SK-N-SH (cell line): ENCODE measurements around the gene CREBZF. TPM values are rescaled to one million over a fixed set of nuclear protein-coding genes. Genes with fewer than 3 reads are reported as not detected.

Experiments used
- CTCF ChIA-PET: fragments of 300-600, 350-600 bp; formaldehyde crosslinking; extraction: SDS; loops from one replicate; lab custom pipeline; 2021; lab: Yijun Ruan, JAX
- POLR2A ChIA-PET: fragments of 350-600 bp; sonication (Branson Sonifier 250); formaldehyde crosslinking; extraction: SDS; loops from one replicate; lab custom pipeline; 2020; ENCODE audit warnings: antibody characterized with exemption, inconsistent platforms; lab: Yijun Ruan, JAX
- DNase-seq: peaks from one replicate; pipeline ENCODE4 v3.0.0; 2012
- H2AFZ ChIP-seq: fragments of 200-600 bp; sonication (generic); 2 replicates; pipeline ENCODE4 v1.8.1; 2016; ENCODE audit warnings: antibody characterized with exemption, mild to moderate bottlenecking, low read depth
- H3F3A ChIP-seq: fragments of 200-600 bp; sonication (generic); replicated peaks from 2 replicates; pipeline ENCODE3; 2016; ENCODE audit warnings: antibody characterized with exemption, mild to moderate bottlenecking; ENCODE audit not compliant: insufficient read depth
- H3K27ac ChIP-seq, 2 experiments: fragments of 200-500 bp in 1 of 2; fragments of 200-600 bp in 1 of 2; sonication (Bioruptor generic) in 1 of 2; sonication (generic), shearing (Covaris generic) in 1 of 2; 2 replicates each; pipeline versions ENCODE4 v1.5.1 to v1.6.1; 2014 to 2016; ENCODE audit warnings: low read depth in 2 of 2, inconsistent platforms in 1 of 2, low read length in 1 of 2, mild to moderate bottlenecking in 1 of 2, mixed read lengths in 1 of 2
- H3K27me3 ChIP-seq: fragments of 200-600 bp; sonication (generic), shearing (Covaris generic); 2 replicates; pipeline ENCODE4 v1.6.1; 2016; ENCODE audit warnings: mixed run types; ENCODE audit not compliant: insufficient read depth
- H3K36me3 ChIP-seq, 2 experiments: fragments of 200-500 bp in 1 of 2; fragments of 200-600 bp in 1 of 2; sonication (Bioruptor generic) in 1 of 2; sonication (generic) in 1 of 2; replicated peaks in 1 of 2; 2 replicates each; pipeline versions ENCODE3 to v1.5.1; 2014 to 2016; ENCODE audit warnings: low read length in 1 of 2, mild to moderate bottlenecking in 1 of 2; ENCODE audit not compliant: insufficient read depth in 2 of 2, control insufficient read depth in 1 of 2
- H3K4me1 ChIP-seq, 2 experiments: fragments of 200-500 bp in 1 of 2; fragments of 200-600 bp in 1 of 2; sonication (Bioruptor generic) in 1 of 2; sonication (generic), shearing (Covaris generic) in 1 of 2; 2 replicates each; pipeline versions ENCODE4 v1.5.1 to v1.6.1; 2014 to 2016; ENCODE audit warnings: low read depth in 1 of 2, low read length in 1 of 2, mixed run types in 1 of 2; ENCODE audit not compliant: insufficient read depth in 2 of 2, control insufficient read depth in 1 of 2
- H3K4me2 ChIP-seq: fragments of 200-600 bp; sonication (generic), shearing (Covaris generic); 2 replicates; pipeline ENCODE4 v1.6.1; 2017; ENCODE audit warnings: mixed run types
- H3K4me3 ChIP-seq, 2 experiments: fragments of 200-500 bp in 1 of 2; fragments of 200-600 bp in 1 of 2; sonication (Bioruptor generic) in 1 of 2; sonication (generic), shearing (Covaris generic) in 1 of 2; 2 replicates each; pipeline versions ENCODE4 v1.5.1 to v1.8.1; 2014 to 2016; ENCODE audit warnings: low read depth in 2 of 2, inconsistent platforms in 1 of 2, low read length in 1 of 2, mild to moderate bottlenecking in 1 of 2, mixed read lengths in 1 of 2, moderate library complexity in 1 of 2
- H3K79me2 ChIP-seq: fragments of 200-600 bp; sonication (generic); 2 replicates; pipeline ENCODE4 v1.8.1; 2017; ENCODE audit warnings: mild to moderate bottlenecking; ENCODE audit not compliant: insufficient read depth
- H3K9ac ChIP-seq: fragments of 200-600 bp; sonication (generic); 2 replicates; pipeline ENCODE4 v1.6.1; 2017; ENCODE audit warnings: mixed run types
- H3K9me2 ChIP-seq: fragments of 200-600 bp; sonication (generic); 2 replicates; pipeline ENCODE4 v1.6.1; 2017; ENCODE audit warnings: mixed run types
- H3K9me3 ChIP-seq: fragments of 200-600 bp; sonication (generic); 2 replicates; pipeline ENCODE4 v1.6.1; 2017; ENCODE audit warnings: mixed run types, mild to moderate bottlenecking, moderate library complexity
- H4K20me1 ChIP-seq: fragments of 200-600 bp; sonication (generic); 2 replicates; pipeline ENCODE4 v1.6.1; 2017; ENCODE audit warnings: mild to moderate bottlenecking, mixed run types; ENCODE audit not compliant: insufficient read depth
- ELF1 ChIP-seq: IDR thresholded peaks from 2 replicates; pipeline ENCODE4 v1.4.0; 2012
- EP300 ChIP-seq, 2 experiments: IDR thresholded peaks; 2 replicates each; pipeline versions ENCODE4 v1.4.0 to v1.6.1; 2012; ENCODE audit warnings: borderline replicate concordance in 1 of 2, low read depth in 1 of 2, low read length in 1 of 2
- EZH2phosphoT487 ChIP-seq: fragments of 200-600 bp; sonication (generic); IDR thresholded peaks from 2 replicates; pipeline ENCODE4 v1.6.1; 2017; ENCODE audit warnings: low read depth, mixed run types, mild to moderate bottlenecking, antibody characterized with exemption, moderate library complexity, borderline replicate concordance
- FOSL2 ChIP-seq: IDR thresholded peaks from 2 replicates; pipeline ENCODE4 v1.4.0; 2012; ENCODE audit warnings: low read depth, mild to moderate bottlenecking, moderate library complexity, borderline replicate concordance
- GABPA ChIP-seq: IDR thresholded peaks from 2 replicates; pipeline ENCODE4 v1.4.0; 2012; ENCODE audit warnings: low read depth, mild to moderate bottlenecking
- MXI1 ChIP-seq: IDR thresholded peaks from 2 replicates; pipeline ENCODE4 v1.6.1; 2012; ENCODE audit warnings: mild to moderate bottlenecking, low read depth, low read length, improper control_type of control experiment
- RCOR1 ChIP-seq: fragments of 150-350 bp; IDR thresholded peaks from 2 replicates; pipeline ENCODE4 v1.6.1; 2017; ENCODE audit warnings: antibody characterized with exemption, low read length
- TAF1 ChIP-seq: IDR thresholded peaks from 2 replicates; pipeline ENCODE4 v1.6.1; 2012; ENCODE audit warnings: low read depth, mild to moderate bottlenecking, low read length, moderate library complexity, borderline replicate concordance
- TCF12 ChIP-seq: IDR thresholded peaks from 2 replicates; pipeline ENCODE4 v1.4.0; 2012
- TEAD4 ChIP-seq: IDR thresholded peaks from 2 replicates; pipeline ENCODE4 v1.4.0; 2012; ENCODE audit warnings: mild to moderate bottlenecking, borderline replicate concordance; ENCODE audit not compliant: insufficient read depth
- YY1 ChIP-seq: IDR thresholded peaks from 2 replicates; pipeline ENCODE4 v1.4.0; 2012; ENCODE audit warnings: low read depth, mild to moderate bottlenecking
- WGBS: methylation state at CpG from one replicate; pipeline ENCODE4 v1.1.6; 2017; ENCODE audit warnings: low lambda C conversion rate; 5-methylcytosine and 5-hydroxymethylcytosine counted together
- polyA plus RNA-seq, 3 experiments: library from polyadenylated mRNA; depleted of rRNA; stranded (reverse); fragments of >200 nt; gene quantifications; 2 replicates each; pipeline ENCODE4 v1.2.3, GENCODE V29; 2012
- TF ChIP-seq, protein P1 (sequence below): fragments of 200-600 bp; sonication (generic); IDR thresholded peaks from 2 replicates; pipeline ENCODE4 v1.6.1; 2017; ENCODE audit warnings: antibody characterized with exemption, mild to moderate bottlenecking, moderate library complexity
- TF ChIP-seq, protein P2 (sequence below): IDR thresholded peaks from 2 replicates; pipeline ENCODE4 v1.4.0; 2012; ENCODE audit warnings: low read depth, borderline replicate concordance
- TF ChIP-seq, protein P3 (sequence below): fragments of 150-350 bp; IDR thresholded peaks from 2 replicates; pipeline ENCODE4 v1.6.1; 2017; ENCODE audit warnings: antibody characterized with exemption, low read length, low read depth, borderline replicate concordance
- TF ChIP-seq, protein P4 (sequence below): fragments of 150-350 bp; IDR thresholded peaks from 2 replicates; pipeline ENCODE4 v1.6.1; 2016; ENCODE audit warnings: mild to moderate bottlenecking, low read depth, low read length

CREBZF gene
- polyA plus RNA-seq, 1 of the 3 experiments (the other 2 are of a cell fraction), result 50.5 TPM

DNA sequence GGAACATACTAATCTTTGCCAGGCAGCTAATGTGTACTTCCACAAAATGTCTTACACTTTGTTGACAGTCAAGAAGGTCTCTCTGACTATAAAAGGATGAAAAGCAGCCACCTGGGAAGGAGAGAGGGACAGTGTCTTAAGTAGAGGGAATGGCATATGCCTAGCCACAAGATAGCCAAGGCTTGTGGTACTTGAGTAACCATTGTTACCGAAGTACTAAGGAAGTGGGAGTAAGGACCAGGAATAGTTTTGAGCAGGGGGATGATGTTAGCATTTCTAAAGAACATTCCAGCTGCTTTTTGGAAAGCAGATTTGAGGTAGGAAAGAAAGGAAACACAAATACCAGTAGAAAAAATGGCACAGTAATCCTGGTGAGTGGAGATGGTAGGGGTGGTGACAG, 13.8 kb downstream of the CREBZF start:
- Histone ChIP-seq H3K9ac (no peak overlapping the region), H3K27ac (no peak overlapping the region), H3K27me3 (no peaks in the 10 kb centered on the region), H3K9me2 (no peaks in the 10 kb centered on the region), H3K36me3 (peaks cover 24 to 38% of the 10 kb centered on the region in 2 experiments), H2AFZ (no peak overlapping the region), H3K4me3 (no peak overlapping the region), H4K20me1 (0 out of 2 replicates have a peak, but pooled peaks cover under 1% of the 10 kb centered on the region)
- 95% methylated on average over 1 of the region's 1 CpG for WGBS
- CTCF ChIA-PET, result interaction anchor here (3.3 kb wide), 1 partner anchor 13 kb away, joined by 15 read pairs; the partner anchor contains the start of gene CREBZF
- TF ChIP-seq ELF1 (no peak), FOSL2 (no peak), RCOR1 (no peak), EZH2phosphoT487 (no peak), EP300 (IDR thresholded peaks at IDR 0.05; ENCODE audit: borderline replicate concordance in 1 of 2, low read depth in 1 of 2, low read length in 1 of 2) (no peak), TAF1 (no peak), TEAD4 (no peak), TCF12 (no peak), MXI1 (no peak), YY1 (no peak), GABPA (no peak)
- TF ChIP-seq, protein P1, sequence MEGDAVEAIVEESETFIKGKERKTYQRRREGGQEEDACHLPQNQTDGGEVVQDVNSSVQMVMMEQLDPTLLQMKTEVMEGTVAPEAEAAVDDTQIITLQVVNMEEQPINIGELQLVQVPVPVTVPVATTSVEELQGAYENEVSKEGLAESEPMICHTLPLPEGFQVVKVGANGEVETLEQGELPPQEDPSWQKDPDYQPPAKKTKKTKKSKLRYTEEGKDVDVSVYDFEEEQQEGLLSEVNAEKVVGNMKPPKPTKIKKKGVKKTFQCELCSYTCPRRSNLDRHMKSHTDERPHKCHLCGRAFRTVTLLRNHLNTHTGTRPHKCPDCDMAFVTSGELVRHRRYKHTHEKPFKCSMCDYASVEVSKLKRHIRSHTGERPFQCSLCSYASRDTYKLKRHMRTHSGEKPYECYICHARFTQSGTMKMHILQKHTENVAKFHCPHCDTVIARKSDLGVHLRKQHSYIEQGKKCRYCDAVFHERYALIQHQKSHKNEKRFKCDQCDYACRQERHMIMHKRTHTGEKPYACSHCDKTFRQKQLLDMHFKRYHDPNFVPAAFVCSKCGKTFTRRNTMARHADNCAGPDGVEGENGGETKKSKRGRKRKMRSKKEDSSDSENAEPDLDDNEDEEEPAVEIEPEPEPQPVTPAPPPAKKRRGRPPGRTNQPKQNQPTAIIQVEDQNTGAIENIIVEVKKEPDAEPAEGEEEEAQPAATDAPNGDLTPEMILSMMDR, result no peak
- TF ChIP-seq, protein P2, sequence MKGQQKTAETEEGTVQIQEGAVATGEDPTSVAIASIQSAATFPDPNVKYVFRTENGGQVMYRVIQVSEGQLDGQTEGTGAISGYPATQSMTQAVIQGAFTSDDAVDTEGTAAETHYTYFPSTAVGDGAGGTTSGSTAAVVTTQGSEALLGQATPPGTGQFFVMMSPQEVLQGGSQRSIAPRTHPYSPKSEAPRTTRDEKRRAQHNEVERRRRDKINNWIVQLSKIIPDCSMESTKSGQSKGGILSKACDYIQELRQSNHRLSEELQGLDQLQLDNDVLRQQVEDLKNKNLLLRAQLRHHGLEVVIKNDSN, result no peak
- TF ChIP-seq, protein P3, sequence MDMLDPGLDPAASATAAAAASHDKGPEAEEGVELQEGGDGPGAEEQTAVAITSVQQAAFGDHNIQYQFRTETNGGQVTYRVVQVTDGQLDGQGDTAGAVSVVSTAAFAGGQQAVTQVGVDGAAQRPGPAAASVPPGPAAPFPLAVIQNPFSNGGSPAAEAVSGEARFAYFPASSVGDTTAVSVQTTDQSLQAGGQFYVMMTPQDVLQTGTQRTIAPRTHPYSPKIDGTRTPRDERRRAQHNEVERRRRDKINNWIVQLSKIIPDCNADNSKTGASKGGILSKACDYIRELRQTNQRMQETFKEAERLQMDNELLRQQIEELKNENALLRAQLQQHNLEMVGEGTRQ, result no peak
- TF ChIP-seq, protein P4, sequence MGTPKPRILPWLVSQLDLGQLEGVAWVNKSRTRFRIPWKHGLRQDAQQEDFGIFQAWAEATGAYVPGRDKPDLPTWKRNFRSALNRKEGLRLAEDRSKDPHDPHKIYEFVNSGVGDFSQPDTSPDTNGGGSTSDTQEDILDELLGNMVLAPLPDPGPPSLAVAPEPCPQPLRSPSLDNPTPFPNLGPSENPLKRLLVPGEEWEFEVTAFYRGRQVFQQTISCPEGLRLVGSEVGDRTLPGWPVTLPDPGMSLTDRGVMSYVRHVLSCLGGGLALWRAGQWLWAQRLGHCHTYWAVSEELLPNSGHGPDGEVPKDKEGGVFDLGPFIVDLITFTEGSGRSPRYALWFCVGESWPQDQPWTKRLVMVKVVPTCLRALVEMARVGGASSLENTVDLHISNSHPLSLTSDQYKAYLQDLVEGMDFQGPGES, result no peak
- TF ChIP-seq, all 33 proteins: peak for 0
- Histone ChIP-seq H3K4me1 (peaks cover 7 to 17% of the 10 kb centered on the region in 2 experiments; a peak in 3 of 4 replicates), H3K9me3 (no peaks in the 10 kb centered on the region), H3K4me2 (no peak overlapping the region), H3F3A (peaks cover 24% of the 10 kb centered on the region), H3K79me2 (peaks cover 47% of the 10 kb centered on the region)
- no peak for DNase-seq
- POLR2A ChIA-PET, result no interaction called here
